PFSK-1 (cell line): ENCODE data around the gene SLIT3.

Experiments
- REST ChIP-seq, 2 experiments: IDR thresholded peaks; 2 replicates each; pipeline versions ENCODE4 v1.6.1 to v1.8.0; 2011 to 2012; ENCODE audit warnings: low read depth in 2 of 2, low read length in 2 of 2, control low read depth in 1 of 2, inconsistent platforms in 1 of 2, mild to moderate bottlenecking in 1 of 2, moderate library complexity in 1 of 2; ENCODE audit not compliant: insufficient read depth in 1 of 2
- TAF1 ChIP-seq: IDR thresholded peaks from 2 replicates; pipeline ENCODE4 v1.6.1; 2012; ENCODE audit warnings: low read length, control low read depth, borderline replicate concordance; ENCODE audit not compliant: insufficient read depth

DNA sequence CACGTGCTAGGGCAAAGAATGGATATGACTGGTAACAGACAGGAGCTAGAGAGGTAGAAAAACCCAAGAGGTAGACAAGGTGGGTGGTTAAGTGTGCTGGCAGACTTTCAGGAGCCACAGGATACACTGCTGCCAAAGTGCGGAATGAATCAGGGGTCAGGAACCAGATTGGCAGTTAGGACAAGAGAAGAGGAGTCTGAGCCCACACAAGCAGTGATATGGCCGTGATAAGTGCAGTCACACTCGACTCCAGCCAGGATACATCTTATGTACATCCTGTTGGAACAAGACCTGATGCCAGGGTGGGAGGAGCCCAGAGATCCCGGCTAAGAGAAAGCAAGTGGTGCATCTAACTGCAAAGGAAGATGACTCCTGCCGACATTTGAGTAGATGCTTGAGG, 10.0 kb downstream of the SLIT3 start:
- TF ChIP-seq REST (IDR thresholded peaks at IDR 0.05; ENCODE audit: insufficient read depth in 1 of 2, low read depth in 2 of 2, low read length in 2 of 2) (no peak), TAF1 (no peak)
